Stimulated activated CD8-positive, alpha-beta memory T cell treated with anti-CD3 and anti-CD28 coated beads, Interleukin-15, amount 100 ng/mL, for 48 hours (primary cell): ENCODE results near the gene MICU1.
"Not testable (repeated sequence)": the region's sequence is repeated elsewhere in the genome, so short reads cannot be mapped to it uniquely, and the experiment has no call there.

Source experiments
- DNase-seq, 2 donors: peaks; one replicate each; pipeline ENCODE4 v3.0.0-alpha.2; 2020; ENCODE audit warnings: low read depth in 2 of 2

Gene MICU1

GRCh38 chr10:72455889-72456595, 169.8 kb downstream of the MICU1 start:
- no peak for DNase-seq

- DNase-seq: no peak
Measured at GRCh38 chr10:72449941-72450441, 175.9 kb downstream of the MICU1 start.

GRCh38 chr10:72445851-72446250, 180.0 kb downstream of the MICU1 start:
- DNase-seq: no peak

GRCh38 chr10:72442969-72443368, 182.9 kb downstream of the MICU1 start:
- DNase-seq: not testable (repeated sequence)

- DNase-seq: no peak
Measured at GRCh38 chr10:72435570-72435969, 190.3 kb downstream of the MICU1 start.

- not testable (repeated sequence) for DNase-seq
Measured at GRCh38 chr10:72430936-72431335, 194.9 kb downstream of the MICU1 start.

- no peak for DNase-seq
Measured at GRCh38 chr10:72429931-72430330, 195.9 kb downstream of the MICU1 start.

GRCh38 chr10:72426986-72427385, 198.9 kb downstream of the MICU1 start:
- no peak for DNase-seq

GRCh38 chr10:72425133-72425532, 200.7 kb downstream of the MICU1 start:
- DNase-seq: no peak

GRCh38 chr10:72424561-72424960, 201.3 kb downstream of the MICU1 start:
- DNase-seq: no peak

- DNase-seq: no peak
Measured at GRCh38 chr10:72423426-72423825, 202.5 kb downstream of the MICU1 start.

- no peak for DNase-seq
Measured at GRCh38 chr10:72421885-72422540, 203.9 kb downstream of the MICU1 start.

GRCh38 chr10:72419241-72419640, 206.6 kb downstream of the MICU1 start:
- DNase-seq: no peak

- no peak for DNase-seq
Measured at GRCh38 chr10:72418679-72419078, 207.2 kb downstream of the MICU1 start.

GRCh38 chr10:72417971-72418370, 207.9 kb downstream of the MICU1 start:
- no peak for DNase-seq

- no peak for DNase-seq
Measured at GRCh38 chr10:72416661-72417060, 209.2 kb downstream of the MICU1 start.

GRCh38 chr10:72414642-72415041, 211.2 kb downstream of the MICU1 start:
- no peak for DNase-seq

- DNase-seq: no peak
Measured at GRCh38 chr10:72409167-72409566, 216.7 kb downstream of the MICU1 start.

- DNase-seq: no peak
Measured at GRCh38 chr10:72407927-72408600, 217.8 kb downstream of the MICU1 start.

- DNase-seq: no peak
Measured at GRCh38 chr10:72407471-72407870, 218.4 kb downstream of the MICU1 start.

GRCh38 chr10:72395581-72395980, 230.3 kb downstream of the MICU1 start:
- not testable (repeated sequence) for DNase-seq

GRCh38 chr10:72392571-72392970, 233.3 kb downstream of the MICU1 start:
- DNase-seq: no peak

- DNase-seq: no peak
Measured at GRCh38 chr10:72390764-72391163, 235.1 kb downstream of the MICU1 start.
